NCI-H2107 treated with DMSO at 0.1 percent for 48 hours (cell line): ENCODE measurements around the gene DGKG.

Source experiments
- DNase-seq: peaks from one replicate; lab custom pipeline; 2025; ENCODE audit not compliant: unreplicated experiment; lab: John Stamatoyannopoulos, UW

The DGKG gene

GRCh38 chr3:186320862-186321568, 41.0 kb downstream of the DGKG start:
- DNase-seq = no peak

- DNase-seq = no peak
Observed at GRCh38 chr3:186319945-186320344, 42.1 kb downstream of the DGKG start.

- no peak for DNase-seq
Observed at GRCh38 chr3:186318135-186318534, 43.9 kb downstream of the DGKG start.

GRCh38 chr3:186317478-186317877, 44.6 kb downstream of the DGKG start:
- DNase-seq = no peak

GRCh38 chr3:186316666-186317260, 45.3 kb downstream of the DGKG start:
- DNase-seq = no peak

- DNase-seq = no peak
Observed at GRCh38 chr3:186315581-186316354, 46.3 kb downstream of the DGKG start.

- DNase-seq = no peak
Observed at GRCh38 chr3:186314896-186315295, 47.1 kb downstream of the DGKG start.

GRCh38 chr3:186311441-186311840, 50.6 kb downstream of the DGKG start:
- no peak for DNase-seq

- DNase-seq = no peak
Observed at GRCh38 chr3:186308549-186308948, 53.5 kb downstream of the DGKG start.

- DNase-seq = no peak
Observed at GRCh38 chr3:186307594-186308221, 54.3 kb downstream of the DGKG start.

- DNase-seq = no peak
Observed at GRCh38 chr3:186305286-186305685, 56.7 kb downstream of the DGKG start.

GRCh38 chr3:186303965-186304364, 58.1 kb downstream of the DGKG start:
- no peak for DNase-seq

- DNase-seq = no peak
Observed at GRCh38 chr3:186299327-186299726, 62.7 kb downstream of the DGKG start.

- no peak for DNase-seq
Observed at GRCh38 chr3:186298876-186299275, 63.2 kb downstream of the DGKG start.

- no peak for DNase-seq
Observed at GRCh38 chr3:186290796-186291195, 71.2 kb downstream of the DGKG start.

GRCh38 chr3:186287711-186288110, 74.3 kb downstream of the DGKG start:
- DNase-seq = no peak

GRCh38 chr3:186286114-186286513, 75.9 kb downstream of the DGKG start:
- DNase-seq = no peak

- DNase-seq = no peak
Observed at GRCh38 chr3:186284661-186285060, 77.4 kb downstream of the DGKG start.

- no peak for DNase-seq
Observed at GRCh38 chr3:186284349-186284652, 77.7 kb downstream of the DGKG start.

GRCh38 chr3:186283651-186284348, 78.2 kb downstream of the DGKG start:
- no peak for DNase-seq

- no peak for DNase-seq
Observed at GRCh38 chr3:186283096-186283495, 78.9 kb downstream of the DGKG start.
